HFF-Myc (cell line): ENCODE data around the gene SHANK3.

ENCODE experiments used
- DNase-seq: peaks from one replicate; pipeline ENCODE4 v3.0.0-alpha.2; 2011; ENCODE audit warnings: low read depth; ENCODE audit errors: extremely low read depth
- H3K4me3 ChIP-seq: replicated peaks from 2 replicates; pipeline ENCODE4 v1.5.1; 2011; ENCODE audit warnings: low read depth, mild to moderate bottlenecking, control low read depth, low read length
- CTCF ChIP-seq: IDR thresholded peaks from 2 replicates; pipeline ENCODE4 v1.5.1; 2012; ENCODE audit warnings: mild to moderate bottlenecking, low read depth, low read length, control low read depth; ENCODE audit errors: missing control alignments

The SHANK3 gene

GRCh38 chr22:50697667-50698506 lies 25.3 kb downstream of the SHANK3 start:
- DNase-seq: no peak
- no peak for TF ChIP-seq CTCF
- H3K4me3 ChIP-seq: peak overlapping the region; percentile 46

- H3K4me3 ChIP-seq: no peak overlapping the region
- no peak for DNase-seq
- TF ChIP-seq CTCF: no peak
Measured at GRCh38 chr22:50698546-50698945, 25.9 kb downstream of the SHANK3 start.

- TF ChIP-seq CTCF: no peak
- no peak overlapping the region for H3K4me3 ChIP-seq
- DNase-seq: no peak
Measured at GRCh38 chr22:50699001-50699755, 26.6 kb downstream of the SHANK3 start.

GRCh38 chr22:50699756-50700386 lies 27.2 kb downstream of the SHANK3 start:
- no peak for DNase-seq
- no peak overlapping the region for H3K4me3 ChIP-seq
- peak; percentile 26 for TF ChIP-seq CTCF

GRCh38 chr22:50700387-50701075 lies 27.9 kb downstream of the SHANK3 start:
- no peak for TF ChIP-seq CTCF
- H3K4me3 ChIP-seq: no peak overlapping the region
- DNase-seq: no peak

GRCh38 chr22:50701076-50701419 lies 28.4 kb downstream of the SHANK3 start:
- DNase-seq: no peak

More at GRCh38 chr22:50701076-50701419, 28.4 kb downstream of the SHANK3 start:
- H3K4me3 ChIP-seq: no peak overlapping the region
- no peak for TF ChIP-seq CTCF
